Stimulated activated CD4-positive, alpha-beta T cell treated with anti-CD3 and anti-CD28 coated beads, TNF-alpha, amount 100 ng/mL, for 24 hours (primary cell): ENCODE results near the gene LDLRAD3.
A peak's percentile ranks its signal among the peaks of the same experiment; 100 is the strongest.

Experiments used
- DNase-seq, 3 experiments: peaks; one replicate each; pipeline ENCODE4 v3.0.0-alpha.2; 2020; ENCODE audit warnings: low read depth in 3 of 3

The LDLRAD3 gene

DNA sequence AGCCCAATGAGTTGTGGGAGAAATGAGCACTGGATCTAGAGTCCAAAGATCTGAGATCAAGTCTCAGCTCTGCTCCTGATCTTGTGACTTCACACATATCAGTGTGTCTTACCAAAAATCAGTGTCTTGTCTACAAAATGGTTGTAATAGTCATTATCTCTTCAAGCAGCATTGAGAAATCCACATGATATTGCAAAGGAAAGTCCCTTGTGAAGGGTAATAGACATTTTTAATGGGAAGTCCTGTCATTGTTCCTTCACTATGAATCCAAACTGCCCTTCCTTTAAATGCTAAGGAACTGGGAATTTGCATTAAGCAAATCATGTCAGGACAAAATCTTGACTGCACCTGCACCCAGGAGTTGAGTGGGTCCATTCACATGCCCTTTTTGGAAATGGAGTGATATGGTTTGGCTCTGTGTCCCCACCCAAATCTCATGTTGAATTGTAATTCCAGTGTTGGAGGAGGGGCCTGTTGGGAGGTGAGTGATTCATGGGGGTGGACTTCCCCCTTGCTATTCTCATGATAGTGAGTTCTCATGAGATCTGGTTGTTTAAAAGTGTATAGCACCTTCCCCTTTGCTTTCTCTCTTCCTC, 294.3 kb downstream of the LDLRAD3 start:
- DNase-seq, result no peak

DNA sequence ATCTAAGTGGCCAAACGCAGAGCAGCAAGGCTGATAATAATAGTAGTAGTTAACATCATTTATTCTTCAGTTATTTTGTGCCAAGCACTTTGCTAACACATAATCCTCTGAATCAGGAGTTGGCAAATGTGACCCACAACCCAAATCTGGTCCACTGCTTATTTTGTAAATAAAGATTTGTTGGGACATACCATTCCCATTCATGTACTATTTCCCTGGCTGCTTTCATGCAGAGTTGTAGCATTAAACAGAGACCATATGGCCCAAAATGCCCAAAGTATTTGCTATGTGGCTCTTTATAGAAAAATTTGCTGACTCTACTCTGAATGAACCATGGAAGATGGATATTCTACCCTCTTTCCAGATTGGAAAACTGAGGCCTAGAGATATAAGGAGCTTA, 295.0 kb downstream of the LDLRAD3 start:
- DNase-seq, result no peak

DNA sequence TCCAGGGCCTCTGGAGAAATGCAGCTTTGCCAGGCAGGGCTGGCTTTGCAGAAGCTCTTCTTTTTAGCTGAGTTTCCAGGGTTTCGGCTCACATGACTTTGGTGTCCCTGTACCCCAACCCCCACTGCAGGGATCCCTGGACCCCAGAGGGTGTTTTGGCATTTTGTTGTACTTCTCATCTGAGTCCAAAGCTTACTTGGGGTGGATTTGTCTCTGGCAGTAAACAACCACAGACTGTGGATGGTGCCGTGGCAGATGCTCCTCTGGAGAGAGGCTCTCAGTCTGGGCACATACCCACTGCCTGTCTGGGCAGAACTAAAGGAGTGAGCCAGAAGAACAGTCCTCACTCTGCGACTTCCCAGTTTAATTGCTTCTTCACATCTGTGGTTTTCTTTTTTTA, 295.8 kb downstream of the LDLRAD3 start:
- DNase-seq, result no peak

DNA sequence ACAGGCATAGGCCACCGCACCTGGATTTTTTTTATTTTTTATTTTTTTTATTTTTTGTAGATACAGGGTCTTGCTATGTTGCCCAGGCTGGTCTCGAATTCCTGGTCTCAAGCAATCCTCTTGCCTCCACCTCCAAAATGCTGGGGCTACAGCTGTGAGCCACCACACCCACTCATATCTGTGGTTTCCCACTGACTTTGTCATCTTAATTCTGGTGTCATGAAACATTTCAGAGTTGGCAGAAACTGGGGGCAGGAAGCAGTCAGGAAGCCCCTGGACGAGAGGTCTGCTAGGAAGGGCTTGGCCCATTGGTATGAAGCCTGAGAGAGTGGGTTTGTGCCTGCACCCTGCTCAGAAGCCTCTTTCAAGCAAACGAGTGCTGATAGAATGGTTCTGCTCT, 296.3 kb downstream of the LDLRAD3 start:
- DNase-seq, result no peak

DNA sequence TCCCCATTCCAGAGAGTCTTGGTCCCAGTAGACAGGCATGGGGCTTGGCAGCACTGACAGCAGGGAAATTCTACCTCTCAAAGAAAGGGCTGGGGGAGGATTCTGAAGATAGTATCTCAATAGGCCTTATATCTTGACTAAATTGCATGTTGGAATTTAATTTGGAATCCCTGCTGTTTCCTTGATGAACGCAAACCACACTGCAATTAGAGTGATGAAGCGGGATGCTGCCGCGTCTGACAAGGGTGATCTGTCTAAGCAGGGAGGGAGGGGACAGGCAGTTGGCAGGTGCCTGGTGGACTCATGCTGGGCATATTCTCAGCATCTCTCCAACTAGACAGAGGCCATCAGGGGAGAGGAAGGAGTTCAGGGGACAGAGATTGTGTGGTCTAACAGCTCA, 296.9 kb downstream of the LDLRAD3 start:
- no peak for DNase-seq

DNA sequence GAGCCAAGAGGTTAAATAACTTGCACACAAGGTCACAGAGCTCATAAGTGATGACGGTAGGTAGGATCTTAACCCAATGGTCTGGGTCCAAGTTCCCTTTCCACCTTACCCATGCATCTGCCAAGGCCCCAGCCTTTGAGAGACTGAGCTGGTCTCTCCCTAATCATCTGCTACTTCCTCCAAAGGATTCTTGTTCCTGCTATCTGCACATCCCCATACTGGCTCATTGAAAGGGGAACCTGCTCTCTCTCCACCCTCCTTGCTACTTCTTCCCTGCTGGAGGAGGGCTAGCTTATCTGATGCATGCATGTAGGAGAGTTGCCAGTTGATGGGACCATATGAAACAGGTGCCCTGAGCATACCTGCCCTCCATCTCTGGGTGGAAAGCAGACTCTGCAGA, 297.6 kb downstream of the LDLRAD3 start:
- no peak for DNase-seq

DNA sequence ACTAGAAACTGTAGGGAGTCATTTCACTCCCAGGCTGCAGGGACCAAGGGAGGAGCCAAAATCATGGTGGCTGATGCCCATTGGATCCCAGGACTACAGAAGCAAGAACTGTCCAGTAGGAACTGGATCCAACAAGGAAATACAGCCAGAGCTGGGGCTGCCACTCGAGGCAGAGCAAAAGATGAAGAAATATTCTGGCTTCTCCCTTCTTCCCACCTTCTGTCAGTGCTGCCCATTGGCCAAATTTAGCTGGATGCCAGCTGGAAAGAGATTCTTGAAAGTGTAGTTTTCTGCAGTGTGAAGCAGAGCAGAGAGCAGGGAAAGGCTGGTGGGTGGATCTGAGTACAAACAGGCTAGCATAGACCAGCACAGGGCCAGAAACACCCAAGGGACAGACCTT, 299.8 kb downstream of the LDLRAD3 start:
- no peak for DNase-seq

DNA sequence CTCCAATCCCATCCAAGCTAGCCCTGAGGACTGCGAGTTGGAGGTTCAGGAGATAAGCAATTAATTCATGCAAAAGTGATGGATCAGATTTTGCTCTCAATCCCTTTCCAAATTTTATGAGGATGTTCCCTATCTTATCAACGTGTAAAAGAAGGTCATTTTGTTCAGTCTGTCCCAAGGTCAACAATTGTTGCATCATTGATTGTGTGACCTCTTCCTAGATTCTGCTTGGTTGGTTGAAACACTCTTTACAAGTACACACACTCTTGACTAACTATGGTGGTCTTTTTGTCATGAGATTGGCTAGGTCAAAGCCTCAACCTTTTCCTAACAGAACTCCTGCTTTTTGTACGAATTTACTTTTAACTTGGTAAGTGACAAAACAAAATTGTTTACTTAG, 303.6 kb downstream of the LDLRAD3 start:
- no peak for DNase-seq

DNA sequence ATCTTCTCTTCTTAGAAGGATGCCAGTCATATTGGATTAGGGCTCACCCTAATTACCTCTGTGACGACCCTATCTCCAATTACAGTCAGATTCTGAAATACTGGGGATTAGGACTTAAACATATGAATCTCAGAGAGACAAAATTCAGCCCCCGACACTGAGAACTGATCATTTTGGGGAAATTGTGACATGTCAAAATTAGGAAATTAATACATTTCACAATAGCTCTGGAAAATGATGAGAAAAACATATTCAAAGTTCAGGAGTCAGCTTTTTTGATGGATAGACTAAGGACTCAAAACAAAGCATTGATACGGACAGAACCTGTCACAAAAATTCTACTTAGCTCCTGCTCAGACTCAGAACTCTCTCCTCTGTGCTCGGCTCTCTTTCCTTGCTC, 304.6 kb downstream of the LDLRAD3 start:
- DNase-seq, result no peak

DNA sequence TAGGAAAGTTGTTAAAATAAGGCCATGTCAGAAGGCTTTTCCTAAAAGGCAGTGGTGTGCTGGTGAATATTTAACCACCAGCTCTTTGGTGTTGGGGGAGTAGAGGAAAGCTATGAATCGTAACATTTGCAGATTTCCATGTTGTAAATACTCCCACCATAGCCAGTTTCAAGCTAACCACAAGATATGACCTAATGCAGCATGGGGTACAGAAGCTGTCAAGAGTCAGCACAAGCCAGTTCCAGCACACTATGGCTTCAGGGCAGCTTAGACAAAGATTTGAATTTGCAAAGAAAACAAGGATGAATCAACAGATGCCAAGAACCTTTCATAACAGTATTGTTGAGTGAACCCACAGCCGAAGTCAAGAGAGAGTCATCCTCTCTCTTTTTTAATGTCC, 305.4 kb downstream of the LDLRAD3 start:
- DNase-seq, result no peak

DNA sequence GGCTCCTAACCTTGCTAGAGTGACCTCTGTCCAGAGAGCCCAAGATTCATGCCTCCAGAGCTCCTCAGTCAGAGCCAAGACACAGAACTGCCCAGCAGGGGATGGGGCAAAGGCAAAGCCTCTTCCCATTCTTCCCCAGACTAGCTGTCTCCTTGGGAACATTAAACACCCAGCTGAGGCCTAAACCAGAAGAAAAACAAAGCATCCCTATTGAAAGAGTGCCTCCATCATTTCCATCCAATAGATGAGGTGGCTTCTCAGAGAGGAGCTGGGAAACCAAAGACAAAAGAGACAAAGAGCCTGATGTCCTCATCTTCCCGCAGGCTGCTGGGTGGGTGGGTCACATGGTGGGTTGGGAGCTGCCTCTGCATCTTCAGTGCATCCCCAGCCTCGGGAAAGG, 308.0 kb downstream of the LDLRAD3 start:
- no peak for DNase-seq

DNA sequence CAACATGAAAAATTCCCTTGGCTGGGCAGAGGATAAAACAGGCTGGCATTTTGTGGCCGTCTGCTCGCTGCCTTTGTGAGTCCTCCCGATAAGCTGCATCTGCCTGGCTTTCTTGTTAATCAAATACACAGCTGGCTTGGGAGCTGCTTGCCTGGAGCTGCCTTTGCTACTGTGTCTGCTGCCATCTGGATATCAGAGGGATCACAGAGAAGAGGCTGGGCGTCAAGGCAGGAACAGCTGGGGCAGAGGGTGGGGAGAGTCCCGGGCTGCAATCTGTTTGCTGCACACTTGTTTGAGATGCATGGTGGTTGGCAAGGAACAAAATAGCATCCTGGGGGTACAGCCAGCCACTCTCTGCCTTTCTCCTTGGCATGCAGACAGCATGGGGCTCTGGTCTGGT, 309.4 kb downstream of the LDLRAD3 start:
- no peak for DNase-seq

DNA sequence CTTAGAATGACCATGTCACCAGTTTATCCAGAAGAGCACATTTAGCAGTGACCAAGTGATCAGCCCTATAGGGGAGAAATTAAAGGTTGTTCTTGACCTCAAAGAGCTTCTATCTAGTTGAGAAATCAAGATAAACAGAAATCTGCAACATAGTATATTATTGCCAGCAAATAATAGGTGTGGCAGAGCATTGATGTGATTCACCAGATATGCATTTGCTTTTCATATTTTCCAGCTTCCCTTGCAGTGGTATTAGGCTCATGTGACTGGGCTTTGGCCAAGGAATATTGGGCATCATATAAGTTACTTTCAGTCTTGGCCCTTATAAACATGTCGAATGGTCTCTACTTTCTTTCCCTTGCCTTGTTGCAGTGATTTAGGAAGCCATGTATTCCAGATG, 310.9 kb downstream of the LDLRAD3 start:
- DNase-seq, result no peak

DNA sequence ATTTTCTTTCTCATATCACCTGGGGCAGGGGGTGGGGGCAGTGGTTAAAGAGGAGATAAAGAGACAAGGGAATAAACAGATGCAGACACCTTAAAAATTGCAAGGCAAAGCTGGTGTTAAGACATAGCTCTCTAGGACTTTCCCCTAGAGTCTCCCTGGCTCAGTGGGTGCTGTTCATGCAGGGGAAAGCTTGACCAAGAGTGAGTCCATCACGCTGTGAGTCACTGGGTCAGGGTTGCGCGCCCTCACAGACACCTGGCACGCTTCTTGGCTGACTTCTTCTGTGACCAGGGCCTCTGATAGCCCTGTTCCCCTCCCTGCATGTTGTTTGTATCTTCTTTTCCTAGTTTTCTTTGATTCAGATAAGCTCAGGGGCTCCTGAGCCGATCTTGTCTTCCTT, 313.5 kb downstream of the LDLRAD3 start:
- DNase-seq, result no peak

DNA sequence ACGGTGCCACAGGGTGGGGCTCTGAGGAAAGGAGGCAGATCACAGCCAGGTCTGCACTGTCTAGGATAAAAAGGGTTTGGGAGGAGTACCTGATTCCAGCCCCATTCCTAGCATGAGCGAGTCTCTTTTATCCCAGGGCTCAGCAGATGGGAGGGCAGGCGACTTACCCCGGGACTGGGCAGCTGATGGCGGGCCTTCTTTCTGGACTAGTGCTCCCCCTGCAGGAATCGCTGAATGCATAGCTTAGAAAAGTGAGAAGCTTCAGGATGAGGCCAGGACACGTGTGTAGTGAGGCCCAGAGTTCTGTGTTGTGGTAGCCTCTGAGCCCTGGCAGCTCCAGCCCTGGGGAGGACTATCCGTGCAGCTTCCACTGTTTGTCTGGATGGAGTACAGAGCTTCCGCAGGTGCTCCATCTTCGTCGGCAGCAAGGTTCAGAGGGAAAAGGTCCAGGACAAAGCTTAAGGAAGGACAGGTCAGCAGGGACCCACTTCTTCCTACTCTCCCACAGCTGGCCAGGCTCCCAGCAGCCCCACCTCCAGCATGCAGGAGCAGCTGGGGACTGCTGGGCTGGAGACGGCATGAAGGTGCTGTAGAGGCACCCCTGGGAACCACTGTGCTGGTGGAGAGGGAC, 315.0 kb downstream of the LDLRAD3 start:
- peak in 1 of 3 experiments; percentile 11 for DNase-seq

DNA sequence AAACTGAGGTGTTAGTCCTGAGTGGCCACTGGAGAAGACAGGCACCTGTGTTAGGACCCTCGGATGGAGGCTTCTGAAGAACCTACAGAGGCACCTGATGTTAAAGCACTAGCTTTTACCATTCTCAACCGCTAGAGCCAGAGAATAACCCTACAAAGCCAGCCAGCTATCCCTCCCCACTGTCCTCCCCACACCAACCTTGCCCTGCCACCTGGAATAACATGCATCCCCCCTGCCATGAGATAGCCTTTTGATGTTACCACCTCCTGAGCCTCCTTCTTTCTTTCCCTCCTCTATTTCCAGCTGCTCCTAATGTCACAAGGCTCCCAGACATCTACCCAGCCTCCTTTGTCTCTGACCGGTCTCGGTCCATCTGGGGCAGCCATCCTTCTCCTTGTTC, 317.2 kb downstream of the LDLRAD3 start:
- no peak for DNase-seq

DNA sequence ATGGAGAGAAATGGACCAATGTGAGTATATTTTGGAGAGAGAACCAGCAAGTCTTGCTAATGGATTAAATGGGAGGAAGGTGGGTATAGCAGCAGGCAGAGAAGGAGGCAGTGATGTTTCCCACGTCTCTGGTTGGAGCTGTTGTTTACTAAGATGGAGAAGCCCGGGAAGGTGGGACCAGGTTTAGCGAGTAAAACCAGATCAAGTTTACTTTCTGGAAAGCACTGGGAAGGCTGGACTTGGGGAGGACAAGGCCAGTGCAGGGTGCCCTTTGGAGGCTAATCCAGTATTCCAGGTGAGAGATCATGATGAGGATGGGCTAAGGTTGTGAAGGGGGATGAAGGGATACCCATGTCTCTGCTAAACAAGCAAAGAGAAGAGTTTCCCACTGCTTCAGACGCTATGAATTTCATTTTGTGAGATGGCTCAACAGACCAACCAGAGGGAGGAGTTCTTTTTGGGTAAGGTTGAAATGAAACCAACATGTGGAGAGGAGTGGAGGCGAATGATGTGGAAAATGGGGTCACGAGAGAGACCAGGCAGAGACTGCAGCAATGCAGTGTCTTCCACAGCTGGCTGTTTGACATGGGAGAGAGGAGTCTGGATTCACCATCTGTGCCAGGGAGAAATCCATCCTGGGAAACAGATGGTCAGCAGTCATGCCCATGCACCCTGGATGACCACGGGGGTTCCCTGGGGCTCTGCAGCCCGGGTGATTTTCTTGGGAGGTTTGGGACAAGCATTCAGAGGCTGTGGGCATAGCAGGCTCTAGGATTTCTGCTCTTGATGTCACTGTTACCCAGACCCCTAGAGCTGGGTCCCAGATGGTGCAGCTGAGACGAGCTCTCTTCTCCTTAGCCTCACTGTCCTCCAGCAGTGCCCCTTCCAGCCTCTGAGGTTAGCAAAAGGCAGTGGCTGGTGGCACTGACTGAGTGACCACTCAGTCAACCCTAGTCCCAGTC, 320.4 kb downstream of the LDLRAD3 start:
- DNase-seq, result no peak

DNA sequence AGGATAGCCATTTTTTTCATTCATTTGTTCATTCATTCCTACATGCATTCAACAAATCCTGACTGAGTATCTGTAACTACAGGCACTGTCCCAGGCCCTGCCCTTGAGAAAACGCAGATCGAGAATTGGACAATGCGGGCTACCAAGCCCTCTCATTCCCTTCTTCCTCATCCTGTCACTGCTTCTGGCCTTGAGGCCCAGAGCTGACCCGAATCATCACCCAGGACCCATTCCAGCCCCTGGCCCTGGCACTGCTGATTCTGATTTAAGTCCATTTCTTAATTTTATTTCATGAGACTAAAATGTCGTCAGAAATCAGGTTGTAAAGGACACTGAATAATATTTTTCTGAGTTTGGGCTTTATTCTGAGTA, 321.1 kb downstream of the LDLRAD3 start:
- no peak for DNase-seq

DNA sequence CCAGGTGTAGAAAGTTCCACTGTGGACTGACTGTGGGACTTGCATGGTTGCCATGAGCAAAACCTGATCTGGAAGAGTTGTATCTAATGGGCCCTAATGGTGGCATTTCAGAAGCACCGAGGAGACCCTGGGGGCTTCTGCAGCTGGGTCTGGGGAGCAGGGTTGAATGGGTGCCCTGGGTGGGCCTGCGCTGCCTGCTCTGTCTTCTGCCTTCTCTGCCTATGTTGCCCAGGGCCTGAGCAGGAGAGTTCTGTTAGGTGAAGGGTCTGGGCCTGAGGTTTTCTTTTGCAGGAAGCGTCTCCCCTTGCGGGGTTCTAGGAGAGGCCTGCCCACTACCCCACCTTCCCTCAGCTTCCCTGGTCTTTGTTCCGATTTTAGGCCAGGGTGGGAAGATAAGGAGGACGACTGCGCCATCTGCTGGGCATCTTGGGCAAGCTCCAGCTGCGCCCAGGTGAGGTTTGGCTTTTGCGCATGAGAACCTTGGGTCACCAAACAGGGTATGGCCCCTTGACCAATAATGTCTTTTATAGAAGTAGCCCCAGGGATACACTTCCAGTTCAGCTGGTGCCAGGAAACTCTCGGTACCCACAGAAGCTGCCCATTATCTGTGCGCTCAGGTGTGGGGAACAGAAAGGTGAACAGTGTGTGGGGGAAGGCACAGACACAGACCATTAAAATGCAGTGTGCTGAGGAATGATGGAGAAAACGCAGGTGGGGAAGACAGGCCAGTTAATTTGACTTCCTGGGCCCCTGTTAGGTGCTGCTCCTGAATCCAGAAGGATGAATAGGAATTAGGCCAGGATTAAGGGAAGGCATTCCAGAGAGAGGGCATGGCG, 322.1 kb downstream of the LDLRAD3 start:
- DNase-seq, result peak; percentile 32 to 59 (median 33)

DNA sequence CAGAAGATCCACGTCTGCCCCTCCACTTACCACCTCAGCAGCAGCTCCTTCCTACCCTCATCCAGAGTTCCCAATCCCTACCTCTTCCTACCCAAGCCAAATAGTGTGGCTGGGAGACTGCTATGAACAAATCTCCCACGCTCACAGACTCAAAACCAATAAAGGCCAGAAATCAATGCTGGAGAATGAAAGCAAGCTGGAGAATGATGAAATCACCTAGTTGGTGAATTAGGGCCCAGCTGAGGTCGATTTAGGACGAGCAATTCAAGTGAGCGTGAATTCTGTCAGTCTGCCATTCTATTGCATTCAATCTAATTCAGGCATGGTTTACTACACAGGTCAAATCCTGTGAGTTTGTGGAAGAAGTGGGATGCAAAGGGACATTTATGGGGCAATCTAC, 322.9 kb downstream of the LDLRAD3 start:
- DNase-seq, result no peak

DNA sequence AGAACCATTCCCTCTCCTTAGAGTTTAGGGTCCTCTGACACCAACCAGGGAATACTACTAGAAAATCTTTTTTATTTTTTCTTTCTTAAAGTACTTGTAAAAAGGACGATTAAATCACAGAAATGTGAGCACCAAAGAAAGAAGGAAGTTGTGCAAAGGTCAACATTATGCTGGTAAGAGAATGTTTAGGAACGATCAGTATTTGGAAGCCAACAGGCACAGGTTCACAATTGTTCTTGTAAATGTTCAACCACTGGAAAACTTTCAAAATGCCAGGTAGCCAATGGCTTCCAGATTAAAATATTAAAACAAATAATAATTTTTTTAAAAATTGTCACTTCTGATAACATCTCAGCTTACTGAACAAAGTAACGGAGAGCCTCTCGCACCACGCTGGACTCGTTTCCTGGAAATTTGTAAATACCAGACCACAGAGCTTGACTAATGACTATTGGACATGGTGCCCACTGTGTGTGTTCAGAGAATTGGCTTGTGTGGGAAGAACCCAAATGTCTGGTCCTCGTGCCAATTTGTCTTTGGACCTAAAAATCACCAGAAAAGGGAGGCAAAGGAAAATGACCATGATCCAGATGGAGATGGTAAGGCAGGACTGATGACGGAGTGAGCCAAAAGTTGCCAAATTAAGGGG, 324.6 kb downstream of the LDLRAD3 start:
- DNase-seq, result no peak

DNA sequence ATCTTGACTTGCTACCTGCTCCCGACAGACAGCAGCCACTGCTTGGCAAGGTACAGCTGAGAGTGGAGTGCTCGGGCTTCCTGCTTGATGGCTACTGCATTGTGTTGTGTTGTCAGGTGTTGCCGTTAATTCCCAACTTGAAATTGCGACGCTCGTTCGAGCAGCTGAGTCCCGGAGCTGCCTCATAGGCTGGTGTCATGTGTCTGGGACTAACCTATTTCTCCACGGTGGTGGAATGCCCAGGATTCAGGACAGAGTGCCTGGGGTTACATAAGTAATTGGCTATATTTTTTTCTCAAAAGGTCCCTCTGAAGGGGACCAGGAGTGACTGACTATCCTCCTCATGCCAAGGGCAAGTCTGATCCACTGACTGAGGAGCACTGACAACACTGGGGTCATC, 326.8 kb downstream of the LDLRAD3 start:
- DNase-seq, result no peak
